GM21723 (cell line): ENCODE data around the gene ARHGAP27.

Experiments used
- ATAC-seq: cut with Tn5 transposase; IDR thresholded peaks from one replicate; pipeline ENCODE4 v1.9.1; 2021; ENCODE audit warnings: mild to moderate bottlenecking, moderate library complexity; ENCODE audit not compliant: unreplicated experiment

The ARHGAP27 gene

DNA sequence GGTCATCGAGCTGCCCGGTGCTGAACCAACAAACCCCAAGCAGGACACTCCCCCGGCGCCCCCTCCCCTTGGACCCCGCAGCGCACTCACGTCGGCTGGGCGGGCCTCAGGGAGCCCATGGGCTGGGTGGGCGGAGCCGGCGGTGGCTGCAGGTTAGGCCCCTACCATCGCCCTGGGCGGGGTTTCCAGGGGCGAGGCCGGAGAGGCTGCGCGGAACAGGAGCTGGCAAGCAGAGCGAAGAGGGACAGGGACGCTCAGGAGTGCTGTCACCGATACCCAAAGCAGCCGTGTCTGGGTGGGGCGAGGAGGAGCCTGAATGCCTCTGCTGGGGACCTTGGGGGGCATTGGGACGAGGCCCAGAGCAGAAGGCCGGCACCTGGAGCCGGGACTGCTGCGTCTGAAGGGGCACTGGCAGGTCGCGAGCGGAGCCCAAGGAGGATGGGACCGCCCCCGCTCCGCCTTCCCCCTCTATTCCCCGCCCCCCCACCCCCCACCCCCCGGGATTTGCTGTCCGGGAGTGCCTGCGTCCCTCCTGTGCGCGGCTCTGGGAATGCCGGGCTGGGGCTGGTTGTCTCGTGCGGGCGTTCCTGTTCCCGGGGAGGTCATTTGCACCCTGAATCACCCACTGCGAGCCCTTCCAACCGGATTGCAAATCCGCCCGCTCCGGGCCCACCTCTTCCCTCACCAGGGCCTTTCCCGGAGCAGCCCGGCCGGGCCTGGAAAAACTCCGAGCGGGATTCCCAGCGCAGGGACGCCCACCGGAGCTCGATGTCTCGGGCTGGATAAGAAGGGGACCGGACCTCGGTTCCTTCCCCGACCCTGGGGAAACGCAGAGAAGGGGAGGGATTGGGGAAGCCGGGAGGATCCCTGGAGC, 902 bp downstream of the ARHGAP27 start:
- peak; percentile 57 for ATAC-seq

DNA sequence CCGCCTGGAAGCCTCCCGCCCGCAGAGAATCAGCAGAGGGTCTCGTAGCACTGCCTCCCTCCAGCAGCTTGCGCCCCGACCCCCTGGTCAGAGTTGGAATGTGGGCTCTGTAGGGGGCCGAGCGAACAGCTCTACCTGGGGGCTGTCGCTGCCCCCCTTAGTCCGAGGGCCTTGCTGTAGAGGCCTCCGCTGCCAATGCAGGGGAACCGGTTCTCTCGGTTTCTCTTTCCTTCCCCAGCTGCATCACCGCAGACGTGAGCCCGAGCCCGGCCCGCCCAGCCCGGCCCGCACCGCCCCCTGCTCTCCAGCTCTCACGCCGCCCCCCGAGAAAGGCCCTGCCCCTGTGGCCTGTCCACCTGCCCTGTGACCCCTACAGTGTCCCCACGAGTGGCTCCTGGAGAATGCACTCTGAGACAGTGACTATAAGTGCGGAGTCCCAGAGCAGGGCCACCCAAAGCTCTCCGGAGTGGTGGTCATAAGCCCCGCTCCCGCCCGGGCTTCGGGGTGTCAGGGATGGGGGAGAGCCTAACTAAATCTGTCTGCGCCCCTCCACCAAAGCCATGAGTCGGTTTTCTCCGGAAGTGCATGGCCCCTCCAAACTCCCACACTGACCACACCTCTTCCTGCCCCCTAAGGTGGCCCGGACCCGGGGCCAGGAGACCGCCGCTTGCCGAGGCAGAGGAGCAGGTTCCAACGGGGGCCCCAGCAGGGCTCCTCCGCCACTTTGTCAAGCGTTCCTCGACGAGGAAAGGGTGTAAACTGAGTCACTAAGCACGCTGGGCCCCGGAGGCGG, 1.7 kb downstream of the ARHGAP27 start:
- ATAC-seq: peak; percentile 26

DNA sequence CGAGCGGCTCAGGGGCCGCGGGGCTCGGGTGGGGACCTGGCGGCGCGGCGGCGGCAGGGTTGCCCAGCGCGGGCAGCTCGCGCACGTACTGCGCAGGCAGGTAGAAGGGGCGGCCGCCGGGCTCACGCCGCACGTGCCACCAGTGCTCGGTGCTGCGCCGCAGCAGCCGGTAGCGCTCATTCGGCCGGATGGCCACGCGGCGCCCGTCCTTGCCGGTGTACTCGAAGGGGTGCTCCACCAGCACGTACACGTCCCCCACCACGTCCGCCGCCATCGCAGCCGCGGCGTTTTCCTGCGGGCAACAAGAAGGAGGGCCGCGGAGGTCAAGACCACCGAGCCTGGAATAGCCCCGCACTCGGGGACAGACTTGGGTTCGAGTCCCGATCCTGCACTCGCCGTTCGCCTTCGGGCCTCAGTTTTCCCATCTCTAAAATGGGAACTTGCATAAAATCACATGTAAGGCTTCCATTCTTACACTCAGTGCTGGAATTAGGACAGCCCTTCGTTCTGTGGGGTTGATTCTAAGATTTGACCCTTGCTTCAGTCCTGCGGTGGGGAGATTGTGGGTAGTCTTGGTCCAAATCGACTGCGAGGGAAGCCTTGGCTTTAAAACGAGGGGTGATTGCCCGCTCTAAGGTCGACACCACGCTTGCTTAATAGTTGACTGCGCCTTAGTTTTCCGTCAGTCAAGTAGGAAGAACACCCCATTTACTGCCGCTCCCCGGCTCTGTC, 2.5 kb downstream of the ARHGAP27 start:
- ATAC-seq: no peak

DNA sequence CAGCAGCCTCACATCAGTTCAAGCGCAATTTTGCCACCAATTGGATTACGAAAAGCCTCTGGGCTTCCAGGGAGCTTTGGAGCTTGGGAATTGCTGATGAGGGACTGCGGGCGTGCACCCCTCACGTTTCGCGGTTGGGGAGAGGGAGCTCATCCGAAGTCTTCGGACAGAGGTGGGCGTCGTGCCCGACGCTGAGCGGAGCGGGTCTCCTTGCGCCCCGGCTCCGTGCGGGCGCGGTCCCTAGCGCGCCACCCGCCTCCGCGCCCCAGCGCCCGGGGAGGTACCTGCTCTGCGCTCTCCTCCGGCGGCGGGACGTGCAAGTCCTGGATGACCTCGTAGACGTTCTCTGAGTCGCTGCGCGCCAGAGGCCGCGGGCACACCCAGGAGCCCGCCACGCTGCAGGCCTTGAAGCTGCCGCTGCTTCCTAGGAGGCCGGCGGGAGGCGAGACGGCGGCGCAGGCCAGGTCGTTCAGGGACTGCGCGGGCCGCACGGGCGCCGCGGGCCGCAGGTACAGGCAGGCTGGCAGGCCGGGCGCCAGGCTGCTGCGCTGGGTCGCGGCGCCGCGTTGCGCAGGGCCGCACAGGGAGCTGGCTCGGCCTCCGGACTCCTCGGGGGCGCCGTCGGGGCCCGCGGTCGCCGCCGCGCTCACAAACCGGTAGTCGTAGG, 3.2 kb downstream of the ARHGAP27 start:
- ATAC-seq: no peak

DNA sequence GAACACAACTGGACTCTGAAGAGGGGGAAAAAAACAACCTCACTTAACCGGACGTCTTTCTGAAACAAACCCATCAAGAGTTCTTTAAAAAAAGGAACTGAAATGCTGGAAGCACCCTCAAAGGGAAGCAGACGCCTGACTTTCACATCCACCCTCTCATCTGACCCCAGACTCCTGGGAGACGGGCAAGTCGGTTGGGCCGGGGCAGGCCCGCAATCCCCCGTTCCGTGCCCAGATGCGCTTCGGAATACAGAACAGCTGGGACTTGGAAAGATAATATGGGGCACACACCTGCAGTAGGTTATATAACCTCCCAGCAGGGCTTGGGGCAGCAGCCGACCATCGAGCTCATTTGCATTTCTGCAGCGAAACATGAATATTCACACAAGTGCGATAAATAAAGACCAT, 3.7 kb downstream of the ARHGAP27 start:
- no peak for ATAC-seq

DNA sequence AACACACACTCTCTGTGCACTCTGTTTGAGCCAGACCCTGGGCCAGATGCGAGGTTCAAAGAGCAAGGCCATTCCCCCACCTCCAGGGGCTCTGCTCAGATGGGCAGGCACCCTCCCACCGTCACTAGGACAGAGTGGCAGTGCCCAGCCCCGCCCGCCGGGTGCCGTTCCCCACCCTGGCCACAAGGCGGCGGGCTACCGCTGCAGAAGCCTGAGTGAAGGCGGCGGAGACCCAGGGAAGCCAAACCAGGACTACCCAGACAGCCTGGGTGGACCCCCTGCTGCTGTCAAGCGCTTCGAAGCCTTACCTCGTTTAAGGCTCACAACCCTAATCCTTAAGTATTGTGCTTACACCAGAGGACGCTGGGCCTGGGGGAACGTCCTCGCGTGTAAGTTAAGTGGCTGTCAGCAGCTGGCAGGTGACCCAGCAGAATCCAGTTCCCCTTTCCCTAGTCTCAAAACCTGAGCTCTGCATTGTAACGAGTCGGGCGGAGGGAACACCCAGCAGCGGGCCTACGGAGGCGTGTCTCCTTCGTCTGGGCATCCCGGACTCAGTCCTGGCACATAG, 4.5 kb downstream of the ARHGAP27 start:
- peak; percentile 50 for ATAC-seq

DNA sequence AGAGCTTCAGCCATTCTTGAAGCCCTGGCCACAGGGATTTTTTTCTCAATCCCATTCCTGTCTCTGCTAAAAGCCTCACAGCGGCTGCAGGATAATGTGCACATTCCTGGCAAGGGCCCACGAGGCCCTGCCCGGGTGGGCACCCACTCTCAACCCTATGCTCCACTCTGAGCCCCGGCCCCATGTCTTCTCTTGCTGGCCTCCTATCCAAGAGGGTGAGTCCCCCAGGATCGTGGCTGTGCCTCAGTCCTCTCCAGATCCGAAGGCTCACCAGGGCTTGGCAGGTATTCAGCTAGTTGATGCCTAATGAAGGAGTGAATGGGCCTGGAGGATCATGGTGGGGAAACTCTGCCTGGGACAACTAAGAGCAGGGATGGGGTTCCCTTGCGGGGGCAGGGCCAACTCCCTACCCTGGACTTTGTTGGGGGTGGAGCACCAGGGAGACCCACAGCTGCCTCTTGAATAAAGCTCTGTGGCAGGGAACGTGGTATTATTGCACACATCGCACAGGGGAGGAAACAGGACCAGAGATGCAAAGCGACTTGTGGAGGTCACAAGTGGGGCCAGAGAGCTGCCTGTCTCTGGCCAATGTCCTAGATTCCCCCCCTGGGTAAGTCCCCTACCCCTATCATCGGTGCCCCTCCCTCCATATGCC, 5.4 kb downstream of the ARHGAP27 start:
- ATAC-seq: no peak

DNA sequence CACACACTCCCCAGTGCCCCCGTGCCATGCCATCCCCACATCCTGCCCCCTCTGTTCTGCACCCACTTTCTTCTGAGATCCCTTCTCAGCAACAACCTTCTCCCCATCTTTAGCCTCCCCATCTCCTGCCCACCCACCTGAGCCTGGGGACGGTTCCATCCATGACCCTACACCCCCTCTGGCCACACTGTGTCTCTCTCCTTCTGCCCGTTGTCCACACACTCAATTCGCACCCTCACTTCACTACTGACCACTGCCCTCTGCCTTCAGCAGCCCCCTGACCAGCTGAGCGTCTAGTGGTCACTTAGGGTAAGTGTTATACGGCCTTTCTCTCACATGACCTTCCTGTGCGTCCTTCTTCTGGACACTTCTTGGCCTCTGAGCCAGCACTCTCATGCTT, 6.1 kb downstream of the ARHGAP27 start:
- no peak for ATAC-seq

DNA sequence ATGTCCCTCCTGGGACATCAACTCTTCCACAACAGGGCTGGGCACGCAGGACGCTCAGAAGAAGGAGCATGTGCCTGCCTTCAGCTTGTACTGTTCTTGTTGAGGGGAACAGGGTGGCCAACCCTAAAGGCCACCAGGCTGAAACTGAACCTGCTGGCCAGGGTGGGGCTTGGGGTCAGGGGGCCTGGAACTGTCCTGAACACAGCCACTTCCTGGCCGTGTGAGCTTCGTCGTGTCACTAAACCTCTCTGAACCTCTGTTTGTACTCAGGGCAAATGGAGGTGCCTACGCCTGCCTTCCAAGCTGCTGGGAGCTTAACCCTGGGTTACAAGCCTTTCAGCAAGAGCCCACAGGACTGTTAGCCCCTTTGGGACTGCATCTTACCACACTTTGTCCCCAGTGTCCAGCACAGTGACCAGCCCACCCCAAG, 6.7 kb downstream of the ARHGAP27 start:
- ATAC-seq: no peak

DNA sequence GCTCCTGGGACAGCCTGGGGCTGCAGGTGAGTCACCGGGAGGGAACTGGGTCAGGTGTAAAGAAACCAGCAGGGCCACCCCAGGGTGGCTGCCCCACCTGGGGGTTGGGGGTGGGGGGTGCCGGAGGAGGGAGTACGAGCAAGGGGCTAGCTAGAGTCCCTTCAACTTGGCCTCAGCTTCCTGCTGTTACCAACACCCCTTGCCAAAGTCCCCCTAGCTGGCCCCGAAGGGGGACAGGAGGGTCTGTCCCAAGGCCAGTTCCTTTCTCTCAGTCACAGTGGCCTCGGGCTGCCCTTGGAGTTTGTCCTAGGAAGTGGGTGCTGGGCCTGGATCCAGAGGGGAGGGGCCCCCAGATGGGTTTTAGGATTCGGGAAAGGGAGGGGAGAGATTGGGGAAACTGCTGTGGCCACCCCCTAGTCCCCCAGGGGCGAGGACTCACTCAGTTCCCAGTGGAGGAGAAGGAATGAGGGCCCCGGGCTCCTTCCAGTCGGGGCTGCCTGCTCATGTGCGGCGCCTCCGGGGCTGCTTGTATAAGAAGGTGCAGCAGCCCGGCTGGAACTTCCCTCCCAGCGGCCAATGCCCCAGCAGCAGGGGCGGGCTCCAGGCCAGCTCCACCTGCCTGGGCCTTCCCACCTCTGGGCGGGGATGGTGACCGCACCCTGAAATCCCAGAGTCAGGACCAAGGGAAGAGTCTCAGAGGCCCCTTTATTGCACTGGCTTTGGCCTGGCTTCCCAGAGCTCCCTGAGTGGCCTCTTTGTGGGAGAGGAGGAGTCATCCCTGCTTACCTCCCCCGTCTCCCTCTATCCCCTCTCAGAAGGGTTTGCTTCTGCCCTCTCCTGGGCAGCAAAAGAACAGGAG, 7.3 kb downstream of the ARHGAP27 start:
- ATAC-seq: no peak

DNA sequence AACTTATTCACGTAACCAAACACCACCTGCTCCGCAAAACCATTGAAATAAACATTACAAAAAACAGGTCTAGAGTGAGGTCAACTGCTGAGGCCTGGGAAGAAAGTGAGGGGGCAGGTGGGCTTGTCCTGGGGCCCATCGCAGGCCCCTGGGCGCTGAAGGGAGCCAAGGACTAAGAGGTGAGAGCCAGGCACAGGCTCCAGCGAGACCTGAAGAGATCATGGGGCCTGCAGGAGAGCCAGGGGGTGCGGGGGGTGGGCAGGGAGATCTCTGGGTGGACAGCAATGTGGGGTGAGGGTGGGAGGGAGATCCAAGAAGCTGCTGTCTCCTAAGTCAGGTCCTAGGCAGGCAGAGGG, 7.9 kb downstream of the ARHGAP27 start:
- ATAC-seq: no peak

DNA sequence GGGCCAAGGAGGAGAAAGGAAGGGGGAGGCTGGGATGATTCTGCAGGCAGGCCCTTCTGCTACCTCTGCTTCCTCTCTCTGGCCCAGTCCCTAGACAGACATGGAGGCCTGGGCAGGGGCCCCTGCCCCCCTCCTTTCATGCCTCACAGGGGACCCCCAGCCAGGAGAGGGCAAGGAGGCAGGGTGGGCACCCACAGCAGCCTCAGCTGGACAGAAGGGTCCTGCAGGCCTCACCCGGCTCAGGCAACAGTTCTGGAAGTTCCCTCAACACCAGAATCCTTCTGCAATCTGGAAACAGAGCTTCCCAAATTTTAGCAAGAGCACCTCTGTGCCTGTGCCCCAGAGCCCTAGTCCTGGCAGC, 8.7 kb downstream of the ARHGAP27 start:
- ATAC-seq: no peak

DNA sequence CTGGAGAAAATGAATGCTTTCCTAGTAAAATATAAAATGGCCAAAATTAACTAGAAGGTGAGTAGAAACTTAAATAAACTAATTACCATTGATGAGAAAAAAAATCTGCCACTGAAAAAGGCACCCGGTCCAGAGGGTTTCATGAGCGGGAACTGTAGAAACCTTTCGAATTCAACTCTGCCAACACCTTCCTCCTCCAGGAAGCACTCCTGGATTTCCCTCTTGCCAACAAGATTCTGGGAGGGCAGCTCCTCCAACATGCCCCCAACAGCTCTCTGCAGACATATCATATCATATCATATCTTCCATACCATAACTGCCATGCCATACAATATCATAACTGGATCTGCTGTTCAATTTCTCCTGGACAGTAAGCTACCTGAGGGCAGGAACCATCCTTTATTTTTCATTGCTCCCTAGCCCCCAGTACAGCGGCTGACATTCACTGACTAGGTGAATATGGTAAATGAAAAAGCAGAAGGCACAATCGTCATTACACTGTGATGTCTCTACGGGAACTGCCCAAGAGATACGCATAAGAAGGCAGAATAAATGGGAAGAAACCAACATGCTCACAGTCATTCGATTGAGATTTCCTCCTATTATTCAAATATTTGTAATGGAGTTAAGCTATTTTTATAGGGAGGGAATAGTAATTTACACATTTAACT, 9.2 kb downstream of the ARHGAP27 start:
- no peak for ATAC-seq

DNA sequence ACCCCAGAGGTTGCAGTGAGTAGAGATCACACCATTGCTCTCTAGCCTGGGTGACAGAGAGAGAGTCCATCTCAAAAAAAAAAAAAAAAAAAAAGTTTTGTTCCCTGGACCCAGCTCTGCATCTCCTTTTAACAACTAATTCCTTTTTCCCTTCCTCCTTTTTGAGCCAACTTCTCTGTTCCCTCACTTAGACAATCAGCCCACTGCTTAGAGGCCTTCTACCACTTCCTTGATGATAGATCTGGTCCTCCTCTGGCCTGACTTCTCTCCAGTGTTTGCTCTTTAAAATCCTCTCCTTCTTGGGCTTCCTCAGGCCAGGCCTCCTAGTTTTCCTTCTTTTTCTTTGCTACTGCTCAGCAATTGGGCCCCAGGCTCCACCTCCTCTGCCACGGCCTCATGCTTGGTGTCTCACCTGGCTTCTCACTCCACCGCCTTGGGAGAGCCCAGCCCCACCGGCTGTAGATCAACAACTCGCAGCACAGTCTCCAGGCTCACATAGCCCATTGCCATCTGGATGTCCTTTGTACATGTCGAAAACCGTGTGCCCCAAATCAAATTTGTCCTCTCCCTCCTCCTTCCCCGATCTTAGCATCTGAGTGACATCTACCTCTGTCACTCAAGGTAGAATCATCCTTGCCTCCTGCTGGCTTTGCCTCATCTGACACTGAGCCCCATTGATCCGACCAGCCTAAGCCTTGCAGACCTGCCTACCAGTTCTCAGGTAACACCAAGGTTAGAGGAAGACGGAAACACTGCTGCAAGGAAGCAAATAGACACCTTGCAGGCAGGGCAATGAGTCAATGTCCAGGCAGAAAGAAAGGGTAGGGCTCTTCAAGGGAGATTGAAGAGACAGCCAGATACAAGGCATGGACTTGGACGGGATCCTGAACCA, 17.4 kb downstream of the ARHGAP27 start:
- no peak for ATAC-seq

DNA sequence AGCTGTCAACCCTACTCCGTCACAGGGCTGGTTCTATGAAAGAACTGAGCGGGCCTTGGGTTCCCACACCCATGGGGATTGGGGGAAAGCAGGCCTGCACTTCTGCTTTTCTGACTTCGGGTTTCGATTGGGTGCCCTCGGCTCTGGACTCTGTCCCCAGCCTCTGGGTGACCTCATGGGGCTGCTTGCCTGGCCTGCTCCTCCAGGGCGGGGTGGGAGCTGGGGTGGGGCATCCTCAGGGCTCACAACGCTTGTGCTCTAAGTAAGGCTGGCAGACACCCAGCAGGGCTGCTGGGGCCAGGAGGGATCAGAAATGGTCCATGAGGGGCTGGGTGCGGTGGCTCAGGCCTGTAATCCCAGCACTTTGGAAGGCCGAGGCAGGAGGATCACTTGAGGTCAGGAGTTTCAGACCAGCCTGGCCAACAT, 19.2 kb downstream of the ARHGAP27 start:
- ATAC-seq: no peak

DNA sequence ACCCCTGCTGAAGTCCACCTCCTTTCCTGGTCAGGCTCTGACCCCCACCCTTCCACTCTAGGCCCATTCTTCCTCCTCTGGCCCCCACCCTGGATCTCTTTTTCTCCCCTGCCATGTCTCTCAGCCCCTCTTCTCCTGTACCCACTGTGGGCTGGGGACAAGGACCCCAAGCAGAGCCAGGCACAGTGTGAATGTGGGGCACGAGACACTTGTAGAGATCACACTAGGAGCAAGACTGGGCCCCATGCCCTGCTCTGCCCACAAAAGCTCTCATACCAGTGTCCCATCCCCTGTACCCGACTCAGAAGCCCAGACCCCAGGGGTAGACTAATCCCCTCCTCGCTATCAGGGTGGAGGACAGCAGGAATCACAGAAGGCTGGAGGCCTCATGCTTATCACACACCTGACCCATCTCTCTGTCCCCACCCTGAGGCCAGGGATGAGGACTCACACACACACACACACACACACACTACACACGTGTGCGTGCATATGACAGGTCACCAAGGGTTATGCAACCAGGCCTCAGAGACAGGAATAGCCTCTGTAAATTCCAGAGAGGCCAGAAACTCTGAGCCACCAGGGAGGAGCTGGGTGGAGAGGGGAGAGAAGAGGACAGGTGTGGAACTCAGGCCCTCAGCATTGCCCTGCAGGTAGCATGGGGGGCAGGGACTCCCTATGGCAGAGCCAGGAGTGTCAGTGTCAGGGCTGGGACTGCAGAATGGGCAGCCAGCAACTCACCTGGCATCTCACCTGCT, 21.1 kb downstream of the ARHGAP27 start:
- ATAC-seq: no peak
